Naive thymus-derived CD4-positive, alpha-beta T cell (primary cell): ENCODE results near the gene ID2. TPM values are rescaled to one million over a fixed set of nuclear protein-coding genes. Genes with fewer than 3 reads are reported as not detected.

ENCODE experiments used
- ATAC-seq: fragments of 150-1000 bp; cut with Tn5 transposase; 2 replicates; pipeline ENCODE4 v1.10.0; 2021; ENCODE audit warnings: mild to moderate bottlenecking, moderate library complexity
- CTCF ChIA-PET: fragments of 350-600 bp; sonication (Branson Sonifier 250); formaldehyde crosslinking; loops from one replicate; lab custom pipeline; 2021; ENCODE audit warnings: antibody characterized with exemption; lab: Charles Lee
- POLR2A ChIA-PET: fragments of 350-600 bp; sonication (Branson Sonifier 250); formaldehyde crosslinking; loops from one replicate; lab custom pipeline; 2021; ENCODE audit warnings: antibody characterized with exemption, inconsistent platforms; lab: Charles Lee
- DNase-seq, 9 donors: peaks; one replicate each; pipeline versions ENCODE4 v3.0.0 to v3.0.0-alpha.2; 2020 to 2022; ENCODE audit warnings: mixed read lengths in 1 of 9
- H3K27ac ChIP-seq: one replicate; pipeline ENCODE4 v1.7.0; 2013; ENCODE audit warnings: mild to moderate bottlenecking, low read depth, low read length, moderate library complexity
- H3K27me3 ChIP-seq, 2 donors: one replicate each; pipeline ENCODE4 v1.7.0; 2013; ENCODE audit warnings: low read length in 2 of 2, mild to moderate bottlenecking in 2 of 2, moderate library complexity in 2 of 2; ENCODE audit not compliant: control insufficient read depth in 2 of 2, insufficient read depth in 2 of 2
- H3K36me3 ChIP-seq, 3 experiments: 1 replicate in 2 of 3; 2 replicates in 1 of 3; pipeline ENCODE4 v1.7.0; 2013; ENCODE audit warnings: low read length in 3 of 3, mild to moderate bottlenecking in 3 of 3, moderate library complexity in 1 of 3; ENCODE audit not compliant: insufficient read depth in 3 of 3, control insufficient read depth in 2 of 3
- H3K4me1 ChIP-seq, 2 donors: one replicate each; pipeline ENCODE4 v1.7.0; 2013; ENCODE audit warnings: low read length in 2 of 2, mild to moderate bottlenecking in 2 of 2, moderate library complexity in 1 of 2; ENCODE audit not compliant: control insufficient read depth in 2 of 2, insufficient read depth in 2 of 2
- H3K4me3 ChIP-seq: 2 replicates; pipeline ENCODE4 v1.7.0; 2013; ENCODE audit warnings: mild to moderate bottlenecking, low read length
- H3K9me3 ChIP-seq, 3 experiments: 1 replicate in 2 of 3; 2 replicates in 1 of 3; pipeline ENCODE4 v1.7.0; 2013; ENCODE audit warnings: low read length in 3 of 3; ENCODE audit not compliant: control insufficient read depth in 2 of 3
- H3K27ac Mint-ChIP-seq, 9 donors: one replicate each; pipeline ENCODE4 v1.8.0; 2020 to 2022; ENCODE audit warnings: mixed read lengths in 9 of 9, mild to moderate bottlenecking in 8 of 9, moderate library complexity in 5 of 9, inconsistent platforms in 2 of 9
- H3K27me3 Mint-ChIP-seq, 5 donors: one replicate each; pipeline ENCODE4 v1.8.0; 2021 to 2022; ENCODE audit warnings: mixed read lengths in 5 of 5, mild to moderate bottlenecking in 1 of 5
- H3K36me3 Mint-ChIP-seq, 5 donors: one replicate each; pipeline ENCODE4 v1.8.0; 2020 to 2022; ENCODE audit warnings: mixed read lengths in 5 of 5, mild to moderate bottlenecking in 3 of 5, inconsistent platforms in 1 of 5
- H3K4me1 Mint-ChIP-seq, 7 donors: one replicate each; pipeline ENCODE4 v1.8.0; 2020 to 2022; ENCODE audit warnings: mixed read lengths in 7 of 7, mild to moderate bottlenecking in 3 of 7, inconsistent platforms in 1 of 7
- H3K4me3 Mint-ChIP-seq, 10 donors: one replicate each; pipeline ENCODE4 v1.8.0; 2020 to 2022; ENCODE audit warnings: mild to moderate bottlenecking in 10 of 10, mixed read lengths in 10 of 10, moderate library complexity in 6 of 10, inconsistent platforms in 2 of 10
- H3K9me3 Mint-ChIP-seq, 11 donors: one replicate each; pipeline ENCODE4 v1.8.0; 2020 to 2022; ENCODE audit warnings: mixed read lengths in 11 of 11, mild to moderate bottlenecking in 4 of 11, inconsistent platforms in 1 of 11, moderate library complexity in 1 of 11
- intact Hi-C, 2 donors: fragments of 100-400 bp; cut with micrococcal nuclease; formaldehyde crosslinking; loops; one replicate each; pipeline ENCODE4 v1.15.1; 2023
- polyA plus RNA-seq, 2 donors: library from polyadenylated mRNA; unstranded; fragments of 300-500 nt; fragmentation: Illumina TruSeq; gene quantifications; one replicate each; pipeline ENCODE4 v1.2.3, GENCODE V29; 2021
- total RNA-seq, 6 experiments: library from RNA in 5 of 6; stranded (reverse) in 5 of 6; gene quantifications; 1 replicate in 5 of 6; 2 replicates in 1 of 6; pipeline ENCODE4 v1.2.3 and lab custom pipeline; 2021 to 2026

Gene ID2
- 100 to 1,000 TPM in 2 of 5 experiments, 10 to 100 TPM in 3; 43.0 to 185 (median 77.1) TPM for total RNA-seq
- polyA plus RNA-seq: 100 to 1,000 TPM; 206 to 309 TPM
- 198 reads per million, percentile 93 among the genes with 10 or more reads in this experiment for total RNA-seq (lab: John Stamatoyannopoulos, UW)

GRCh38 chr2:8681786-8682692 lies at the start of gene ID2:
Gene ID2 (plus strand): TSS chr2:8682056. CDS start chr2:8682166, 110 bp downstream.
- Mint-ChIP-seq H3K4me1 (peaks cover 24 to 49% (median 43%) of the 10 kb centered on the region in 7 donors), H3K27ac (peak within 1 kb of the TSS; percentile 89 to 97 (median 95)), H3K9me3 (peaks cover 0 to 5% (median 0%) of the 10 kb centered on the region in 11 donors), H3K27me3 (peaks cover 12 to 24% (median 20%) of the 10 kb centered on the region in 5 donors), H3K36me3 (peaks cover 0 to 23% (median 0%) of the 10 kb centered on the region in 5 donors), H3K4me3 (peak within 1 kb of the TSS; percentile 89 to 100 (median 98))
- intact Hi-C loops: loop anchor here (1.0 to 10.0 kb wide), 23 partner anchors 17 to 1815 kb away; partner anchors contain the start of genes KIDINS220 (in 2 of the 2), ADAM17 (in 1 of the 2), CMPK2 (in 1 of the 2) and CPSF3 (in 1 of the 2)
- peak within 1 kb of the TSS; percentile 89 for H3K4me3 ChIP-seq
- CTCF ChIA-PET: interaction anchor here (0.6 to 3.2 kb wide), 8 partner anchors 9 to 1639 kb away, joined by 3 to 40 read pairs (median 3); no protein-coding TSS in a partner anchor
- POLR2A ChIA-PET: interaction anchor here (0.6 to 2.9 kb wide), 39 partner anchors 9 to 1804 kb away, joined by 3 to 33 read pairs (median 4); partner anchors contain the start of genes CPSF3, ITGB1BP1 and RSAD2
- H3K27ac ChIP-seq: peak within 1 kb of the TSS; percentile 81
- peaks cover 10 to 24% of the 10 kb centered on the region in 2 donors for H3K4me1 ChIP-seq
- no peaks in the 10 kb centered on the region for H3K9me3 ChIP-seq
- DNase-seq (peak; percentile 96 to 99 (median 99)), ATAC-seq (peak; percentile 83)
- H3K27me3 ChIP-seq: peaks cover 0 to 18% of the 10 kb centered on the region in 2 donors
- peaks cover 0 to 6% (median 0%) of the 10 kb centered on the region in 3 experiments for H3K36me3 ChIP-seq

DNA sequence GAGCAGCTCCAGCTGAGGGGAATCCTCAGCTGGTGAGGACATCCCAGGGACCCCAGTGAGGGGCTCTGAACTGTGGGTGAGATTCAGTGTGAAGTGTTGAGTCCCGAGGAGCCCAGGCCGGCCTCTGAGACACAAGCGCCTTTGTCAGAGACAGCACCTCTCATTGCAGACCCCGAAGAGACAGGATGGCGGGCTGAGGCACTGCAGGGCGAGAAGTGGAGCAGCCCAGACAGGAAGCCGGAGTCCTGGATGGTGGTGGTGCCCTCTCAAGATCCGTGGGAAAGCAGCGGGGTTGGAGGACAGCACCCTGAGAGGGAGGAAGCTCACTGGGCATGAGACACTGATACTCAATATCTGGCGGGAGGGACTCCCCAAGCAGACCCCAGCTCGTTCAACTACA lies 49.1 kb upstream of the ID2 start:
- peaks cover 0 to 10% (median 5%) of the 10 kb centered on the region in 7 donors for H3K4me1 Mint-ChIP-seq
- Histone ChIP-seq H3K4me3 (no peak overlapping the region), H3K27me3 (no peaks in the 10 kb centered on the region), H3K27ac (no peak overlapping the region), H3K9me3 (no peaks in the 10 kb centered on the region), H3K36me3 (no peaks in the 10 kb centered on the region), H3K4me1 (no peaks in the 10 kb centered on the region)
- intact Hi-C loops: no loop called here
- no peak overlapping the region for H3K4me3 Mint-ChIP-seq
- ChIA-PET POLR2A (no interaction called here), CTCF (interaction anchor here (0.7 kb wide), 1 partner anchor 782 kb away, joined by 8 read pairs; no protein-coding TSS in a partner anchor)
- no peaks in the 10 kb centered on the region for H3K36me3 Mint-ChIP-seq
- H3K27ac Mint-ChIP-seq: peak overlapping the region in 2 of 9 donors; percentile 26 to 41
- peaks cover 0 to 2% (median 0%) of the 10 kb centered on the region in 11 donors for H3K9me3 Mint-ChIP-seq
- peaks cover 0 to 6% (median 3%) of the 10 kb centered on the region in 5 donors for H3K27me3 Mint-ChIP-seq
- ATAC-seq (no peak), DNase-seq (no peak)

GRCh38 chr2:8633186-8633734 lies 48.6 kb upstream of the ID2 start:
- ChIA-PET CTCF (no interaction called here), POLR2A (no interaction called here)
- ATAC-seq (no peak), DNase-seq (no peak)
- intact Hi-C loops: no loop called here
- H3K9me3 ChIP-seq: no peaks in the 10 kb centered on the region
- H3K27me3 ChIP-seq: no peaks in the 10 kb centered on the region
- no peaks in the 10 kb centered on the region for H3K36me3 ChIP-seq
- Mint-ChIP-seq H3K27me3 (peaks cover 0 to 8% (median 6%) of the 10 kb centered on the region in 5 donors), H3K36me3 (no peaks in the 10 kb centered on the region), H3K4me1 (peaks cover 0 to 10% (median 5%) of the 10 kb centered on the region in 7 donors), H3K27ac (peak overlapping the region in 1 of 9 donors; percentile 41), H3K9me3 (peaks cover 0 to 2% (median 0%) of the 10 kb centered on the region in 11 donors), H3K4me3 (no peak overlapping the region)
- no peaks in the 10 kb centered on the region for H3K4me1 ChIP-seq
- H3K4me3 ChIP-seq: no peak overlapping the region
- H3K27ac ChIP-seq: no peak overlapping the region

- no peaks in the 10 kb centered on the region for H3K4me1 ChIP-seq
- H3K27ac ChIP-seq: no peak overlapping the region
- Mint-ChIP-seq H3K27ac (peak overlapping the region in 1 of 9 donors; percentile 15), H3K4me3 (no peak overlapping the region), H3K4me1 (peaks cover 0 to 10% (median 5%) of the 10 kb centered on the region in 7 donors), H3K27me3 (peaks cover 0 to 11% (median 6%) of the 10 kb centered on the region in 5 donors), H3K9me3 (no peaks in the 10 kb centered on the region), H3K36me3 (no peaks in the 10 kb centered on the region)
- H3K27me3 ChIP-seq: no peaks in the 10 kb centered on the region
- no peaks in the 10 kb centered on the region for H3K36me3 ChIP-seq
- POLR2A ChIA-PET: no interaction called here
- CTCF ChIA-PET: interaction anchor here (0.5 kb wide), 1 partner anchor 526 kb away, joined by 3 read pairs; no protein-coding TSS in a partner anchor
- no peaks in the 10 kb centered on the region for H3K9me3 ChIP-seq
- ATAC-seq (no peak), DNase-seq (no peak)
- no peak overlapping the region for H3K4me3 ChIP-seq
- intact Hi-C loops: no loop called here
Observed at GRCh38 chr2:8633735-8634313, 48.0 kb upstream of the ID2 start.

GRCh38 chr2:8634466-8635172 lies 47.2 kb upstream of the ID2 start:
- Mint-ChIP-seq H3K27me3 (peaks cover 0 to 11% (median 6%) of the 10 kb centered on the region in 5 donors), H3K4me1 (peaks cover 0 to 10% (median 5%) of the 10 kb centered on the region in 7 donors), H3K9me3 (no peaks in the 10 kb centered on the region), H3K27ac (peak overlapping the region in 3 of 9 donors; percentile 0 to 57 (median 5)), H3K4me3 (no peak overlapping the region), H3K36me3 (no peaks in the 10 kb centered on the region)
- intact Hi-C loops: no loop called here
- no peak for DNase-seq
- POLR2A ChIA-PET: no interaction called here
- CTCF ChIA-PET: interaction anchor here (0.5 kb wide), 1 partner anchor 527 kb away, joined by 3 read pairs; no protein-coding TSS in a partner anchor
- H3K4me1 ChIP-seq: no peaks in the 10 kb centered on the region
- ATAC-seq: no peak
- no peaks in the 10 kb centered on the region for H3K27me3 ChIP-seq
- H3K36me3 ChIP-seq: no peaks in the 10 kb centered on the region
- no peak overlapping the region for H3K4me3 ChIP-seq
- no peaks in the 10 kb centered on the region for H3K9me3 ChIP-seq
- no peak overlapping the region for H3K27ac ChIP-seq
